CD4-positive, alpha-beta T cell treated with Interleukin-15 for 4 hours (primary cell): Measurements from ENCODE around the gene RCE1.

Experiments used
- DNase-seq: peaks from one replicate; pipeline ENCODE4 v3.0.0-alpha.2; 2020; ENCODE audit warnings: low spot score

Gene RCE1

DNA sequence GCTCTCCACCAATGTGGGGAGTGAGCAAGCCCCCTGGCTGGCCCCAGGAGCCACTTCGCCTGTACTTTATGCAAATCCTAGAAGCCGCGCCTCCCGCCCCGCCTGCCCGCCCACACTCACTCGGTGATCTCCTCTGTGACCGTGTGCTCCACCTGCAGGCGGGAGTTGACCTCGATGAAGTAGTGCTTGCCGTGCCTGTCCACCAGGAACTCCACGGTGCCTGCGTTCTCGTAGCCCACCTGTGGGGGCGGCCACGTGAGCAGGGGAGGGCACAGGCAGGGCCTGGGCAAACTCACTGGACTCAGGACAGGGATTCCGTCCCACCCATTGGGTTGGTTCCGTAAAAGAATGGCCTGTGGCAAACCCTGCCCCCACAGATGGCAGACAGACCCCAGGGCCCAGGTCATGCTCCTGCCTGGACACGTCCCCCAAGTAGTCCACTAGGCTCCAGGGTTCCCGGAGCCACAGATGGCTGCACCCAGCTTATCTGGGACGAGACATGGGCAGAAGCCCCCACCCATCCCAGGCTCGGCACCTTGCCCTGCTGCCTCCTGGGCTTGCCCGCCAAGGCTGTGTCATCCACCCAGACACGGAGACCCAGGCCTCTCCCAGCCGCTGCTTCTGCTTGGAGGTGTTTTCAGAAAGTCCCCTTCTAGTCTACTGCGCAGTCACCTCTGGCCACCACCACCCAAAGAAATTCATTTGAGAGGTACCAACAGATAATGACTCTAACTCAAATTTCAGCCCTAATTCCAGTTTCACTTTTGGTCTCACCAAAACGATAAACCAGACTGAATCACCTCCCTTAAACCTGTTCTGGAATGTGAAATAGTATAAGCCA is 25.7 kb downstream of the RCE1 start:
- DNase-seq = peak; percentile 69

DNA sequence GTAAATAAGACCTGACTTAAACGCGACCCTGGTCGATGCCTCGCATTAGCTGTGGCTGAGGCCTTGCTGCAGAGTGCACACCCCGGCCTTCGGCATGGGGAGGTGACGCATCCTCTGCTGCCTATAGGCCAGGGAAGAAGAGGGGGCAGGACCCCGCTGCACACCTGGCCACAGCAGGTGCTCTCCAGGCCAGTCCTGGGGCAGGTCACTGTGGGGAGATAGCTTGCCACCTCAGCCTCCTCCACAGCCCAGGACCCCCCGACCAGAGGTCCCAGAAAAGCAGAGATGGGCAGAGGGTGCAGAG is 26.3 kb downstream of the RCE1 start:
- DNase-seq = no peak

DNA sequence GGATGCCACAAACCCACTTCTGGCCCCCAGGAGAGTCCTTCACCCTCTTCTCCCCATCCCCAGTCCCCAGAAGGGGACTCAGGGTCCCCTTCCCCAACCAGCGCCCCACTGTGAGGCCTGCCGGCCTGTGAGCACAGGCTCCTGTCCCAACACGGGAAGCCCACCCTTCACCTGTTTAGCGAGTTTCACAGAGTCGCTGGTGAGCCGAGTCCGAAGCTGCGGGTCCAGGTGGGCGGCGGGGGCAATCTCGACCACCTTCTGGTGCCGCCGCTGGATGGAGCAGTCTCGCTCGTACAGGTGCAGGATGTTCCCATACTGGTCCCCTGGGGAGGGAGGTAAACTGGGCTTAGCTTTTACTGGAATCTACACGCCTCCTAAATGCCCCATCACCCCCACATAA is 26.9 kb downstream of the RCE1 start:
- DNase-seq = no peak

DNA sequence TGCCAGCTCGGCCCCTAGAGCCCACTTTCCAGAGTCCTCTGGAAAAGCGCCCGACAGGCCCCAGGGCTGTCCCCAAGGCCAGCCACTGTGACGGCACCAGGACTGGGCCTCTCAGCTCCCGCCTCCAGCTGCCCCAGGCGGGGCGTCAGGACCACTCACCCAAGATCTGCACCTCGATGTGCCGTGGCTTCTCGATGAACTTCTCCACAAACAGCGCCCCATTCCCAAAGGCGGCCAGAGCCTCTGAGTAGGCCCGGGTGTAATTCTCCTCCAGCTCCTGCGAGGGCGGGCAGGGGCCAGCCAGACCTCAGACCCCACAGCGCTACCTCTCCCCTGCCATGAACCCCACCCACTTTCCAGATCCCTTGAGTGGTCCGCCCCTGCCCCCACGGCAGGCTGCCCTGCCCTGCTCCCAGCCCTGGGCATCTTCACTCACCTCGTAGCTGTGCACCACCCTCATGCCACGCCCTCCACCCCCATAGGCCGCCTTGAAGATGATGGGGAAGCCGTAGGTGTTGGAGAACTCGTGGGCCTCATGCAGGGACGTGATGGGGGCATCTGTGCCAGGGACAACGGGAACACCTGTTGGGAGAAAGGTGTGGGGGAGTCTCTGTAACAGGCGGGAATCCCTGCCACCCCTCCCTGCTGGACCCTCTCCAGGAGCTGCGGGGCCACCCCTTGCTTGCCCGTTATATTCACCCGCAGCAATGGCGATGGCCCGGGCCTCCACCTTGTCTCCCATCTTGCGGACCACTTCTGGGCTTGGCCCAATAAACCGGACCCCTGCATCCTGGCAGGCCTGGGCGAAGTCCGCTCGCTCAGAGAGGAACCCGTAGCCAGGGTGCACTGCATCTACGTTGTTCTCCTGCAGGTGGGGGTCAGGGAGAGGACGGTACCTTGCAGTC is 27.6 kb downstream of the RCE1 start:
- DNase-seq = no peak

DNA sequence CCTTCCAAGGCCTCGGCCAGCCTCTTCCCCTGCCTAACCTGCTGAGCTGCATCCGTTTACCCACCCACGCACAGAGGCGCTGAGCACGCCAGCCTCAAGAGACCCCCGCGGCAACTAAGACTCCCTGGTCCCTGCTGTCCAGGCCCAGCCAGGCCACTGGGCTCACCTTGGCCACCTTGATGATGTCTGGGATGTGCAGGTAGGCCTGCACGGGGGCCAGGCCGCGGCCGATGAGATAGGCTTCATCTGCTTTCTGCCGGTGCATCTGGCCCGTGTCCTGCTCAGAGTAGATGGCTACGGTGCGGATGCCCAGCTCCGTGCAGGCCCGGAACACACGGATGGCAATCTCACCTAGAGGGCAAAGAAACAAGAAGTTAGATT is 28.3 kb downstream of the RCE1 start:
- DNase-seq = no peak

DNA sequence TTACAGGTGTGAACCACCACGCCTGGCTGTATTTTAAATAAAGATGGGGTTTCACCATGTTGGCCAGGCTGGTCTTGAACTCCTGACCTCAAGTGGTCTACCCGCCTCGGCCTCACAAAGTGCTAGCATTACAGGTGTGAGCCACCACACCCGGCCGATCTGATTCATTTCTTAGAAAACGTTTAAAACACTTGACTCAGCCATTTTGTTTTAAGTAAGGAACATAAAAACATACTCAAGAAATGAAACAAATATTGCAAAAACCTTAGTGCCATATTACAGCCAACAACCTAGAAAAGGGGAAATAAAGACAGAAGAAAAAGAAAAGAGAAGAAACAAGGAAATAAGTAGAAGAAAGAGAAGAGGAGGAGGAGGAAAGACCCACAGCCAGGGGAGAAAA is 31.0 kb downstream of the RCE1 start:
- DNase-seq = no peak

DNA sequence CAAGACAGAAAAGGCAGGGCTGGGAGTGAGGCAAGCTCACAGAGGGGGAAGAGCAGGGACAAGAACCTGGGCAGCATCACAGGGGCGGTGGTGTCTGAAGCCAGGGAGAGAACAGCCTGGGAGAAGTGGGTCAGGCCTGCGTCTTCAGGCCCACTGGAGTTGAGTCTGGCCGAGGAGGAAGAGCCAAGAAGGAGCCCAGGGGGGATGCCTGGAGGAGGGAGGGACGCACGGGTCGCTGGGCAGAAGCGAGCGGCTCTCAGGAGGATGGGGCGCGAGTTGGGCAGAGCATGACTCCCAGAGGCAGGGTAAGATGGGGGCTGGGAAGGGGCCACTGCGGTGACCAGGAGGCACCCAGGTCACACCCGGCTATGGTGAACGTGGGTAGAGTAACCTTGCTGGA is 32.1 kb downstream of the RCE1 start:
- DNase-seq = no peak

DNA sequence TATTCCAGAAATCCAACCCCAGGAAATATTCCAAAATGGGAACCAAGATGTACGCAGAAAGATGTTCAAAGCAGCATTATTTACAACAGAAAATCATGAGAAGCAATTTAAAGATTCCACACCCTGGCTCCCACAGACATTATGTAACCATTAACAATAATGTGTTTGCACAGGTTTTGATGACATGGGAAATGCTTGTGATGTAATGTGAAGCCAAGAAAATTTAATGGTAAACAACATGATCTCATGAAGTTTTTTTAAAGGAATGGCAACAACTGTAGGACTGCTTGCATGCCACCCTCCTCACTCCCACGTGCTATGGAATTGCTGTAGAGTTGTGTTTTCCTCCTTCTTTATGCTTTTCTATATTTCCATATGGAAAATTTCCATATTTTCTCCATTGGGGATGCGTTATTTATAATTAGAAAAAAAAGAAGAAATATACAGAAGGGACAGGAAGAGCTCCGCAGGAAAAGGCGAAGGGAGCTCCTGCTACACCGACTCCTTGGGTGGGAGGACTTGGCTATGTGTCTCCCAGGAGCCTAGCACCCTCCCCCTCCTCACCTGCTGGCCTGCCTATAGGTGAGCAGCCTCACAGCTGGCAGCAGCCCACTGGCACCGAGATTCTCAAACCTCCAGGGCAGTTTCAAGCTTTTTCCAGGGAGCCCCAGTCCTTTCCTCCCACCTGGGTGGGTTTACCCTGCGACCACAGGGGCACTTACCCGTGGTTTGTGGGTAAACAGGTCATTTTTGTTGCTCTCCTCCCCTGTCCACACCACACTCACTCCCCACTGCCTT is 34.5 kb downstream of the RCE1 start:
- DNase-seq = no peak

DNA sequence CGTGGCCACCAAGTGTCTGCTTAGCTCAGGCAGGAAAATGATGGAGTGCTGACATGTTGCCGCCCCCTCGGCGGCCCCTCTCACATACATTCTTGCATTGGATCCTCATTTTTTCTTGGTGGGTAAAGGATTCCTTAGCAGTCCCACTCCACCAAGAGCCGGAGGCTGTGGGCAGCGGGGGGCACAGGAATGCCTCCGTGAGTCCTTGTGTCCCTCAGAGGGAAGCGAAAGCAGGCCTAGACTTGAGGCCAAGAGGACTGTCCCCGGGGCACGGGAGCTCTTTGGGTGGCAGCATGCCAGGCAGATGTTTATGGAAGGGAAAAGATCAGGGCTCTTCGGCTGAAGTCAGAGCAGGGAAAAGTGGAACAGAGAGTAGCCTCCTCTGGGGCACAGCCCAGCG is 35.2 kb downstream of the RCE1 start:
- DNase-seq = no peak

DNA sequence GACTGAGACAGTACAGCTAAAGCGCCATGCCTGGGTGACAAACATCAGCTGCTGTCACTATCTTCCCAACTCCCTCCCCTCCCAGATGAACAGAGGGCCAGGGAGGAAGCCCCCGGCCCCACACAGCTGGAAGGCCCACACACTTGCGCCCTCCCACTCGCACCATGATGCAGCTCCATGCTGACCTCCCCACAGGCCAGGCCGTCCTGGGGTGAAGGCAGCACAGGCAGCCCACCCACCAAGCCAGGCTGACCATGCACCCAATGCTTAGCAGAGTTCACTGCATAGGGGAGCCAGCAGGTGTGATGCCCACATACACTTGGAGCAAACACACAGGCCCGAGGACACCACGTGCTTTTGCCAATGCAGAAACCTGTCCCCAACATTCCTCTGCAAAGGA is 35.8 kb downstream of the RCE1 start:
- DNase-seq = no peak

DNA sequence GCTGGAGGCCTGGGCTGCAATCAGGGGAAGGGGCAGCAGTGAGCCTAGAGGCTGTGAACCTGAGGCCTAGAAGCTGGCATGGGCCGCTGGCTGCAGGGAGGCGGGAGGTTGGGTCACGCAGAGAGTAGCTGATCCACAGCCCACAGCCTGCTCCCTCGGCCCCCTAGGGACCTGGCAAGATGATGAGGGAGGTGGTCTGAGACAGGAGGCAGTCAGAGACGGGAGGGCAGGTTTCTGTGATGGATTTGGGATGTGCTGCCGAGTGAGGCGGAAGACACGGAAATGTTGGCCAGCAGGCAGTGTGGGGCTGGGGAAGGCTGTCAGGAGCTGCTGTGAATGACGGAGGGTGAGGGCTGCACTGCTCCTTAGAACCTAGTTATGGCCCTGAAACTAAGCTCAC is 36.3 kb downstream of the RCE1 start:
- DNase-seq = no peak

DNA sequence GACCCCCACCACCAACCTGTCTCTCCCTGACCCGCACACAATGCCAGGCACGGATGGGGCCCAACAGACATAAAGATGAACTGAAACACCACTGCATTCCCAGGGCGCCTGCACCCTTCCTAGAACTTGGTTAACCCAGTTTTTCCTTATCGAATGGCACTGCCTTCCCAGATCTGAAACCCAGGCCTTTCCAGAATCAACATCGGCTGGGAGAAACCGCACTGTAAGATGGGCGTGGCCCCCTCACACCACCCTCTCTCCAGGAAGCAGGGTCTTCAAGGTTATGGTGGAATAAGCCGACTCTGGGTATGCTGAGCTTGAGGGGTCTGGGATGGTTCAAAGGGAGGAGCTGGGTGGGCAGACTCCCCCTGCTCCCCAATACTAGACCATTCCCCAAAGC is 36.8 kb downstream of the RCE1 start:
- no peak for DNase-seq

DNA sequence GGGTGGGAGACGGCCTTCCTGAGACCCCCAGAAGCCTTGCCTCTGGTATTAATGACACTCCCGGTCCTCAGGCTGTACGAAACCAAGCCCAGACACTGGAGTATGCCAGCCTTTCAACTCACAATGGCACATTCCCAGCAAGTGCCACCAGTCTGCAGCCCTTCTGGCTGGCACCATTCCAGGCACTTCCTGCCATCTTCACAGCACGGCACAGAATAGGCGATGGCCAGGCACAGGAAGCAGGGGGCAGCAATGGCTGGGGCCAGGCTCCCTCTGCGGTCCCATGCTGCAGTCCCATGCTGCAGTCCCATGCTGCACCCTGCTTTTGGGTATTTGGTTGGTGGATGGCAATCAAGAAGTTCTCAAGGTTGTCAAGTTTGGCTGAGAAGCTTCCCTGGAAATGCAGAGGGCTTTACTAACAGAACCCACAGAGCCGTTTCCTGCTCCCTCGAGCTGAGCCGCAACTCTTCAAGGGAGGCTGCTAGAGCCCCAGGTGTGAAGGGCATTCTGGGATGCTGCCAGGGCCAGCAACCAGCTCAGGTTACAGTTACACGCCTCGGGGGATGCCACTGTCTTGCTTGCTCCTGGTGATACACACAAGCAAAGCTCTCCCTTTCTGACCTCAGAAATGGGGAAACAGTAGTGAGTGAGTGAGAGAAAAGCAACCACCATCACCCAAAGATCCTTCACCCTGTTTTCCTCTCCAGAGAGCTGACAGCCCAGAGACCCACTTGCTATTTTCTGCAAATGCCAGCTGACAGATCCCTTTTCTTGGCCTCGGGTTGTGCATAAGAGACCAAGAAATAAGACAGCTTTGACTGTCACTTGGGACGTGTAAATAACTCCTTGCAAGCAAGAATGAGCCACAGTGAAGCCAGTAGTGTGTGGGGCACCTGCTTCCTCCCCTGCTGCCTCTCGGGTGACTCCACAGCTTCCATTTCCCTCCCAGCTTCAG is 37.5 kb downstream of the RCE1 start:
- DNase-seq = no peak

DNA sequence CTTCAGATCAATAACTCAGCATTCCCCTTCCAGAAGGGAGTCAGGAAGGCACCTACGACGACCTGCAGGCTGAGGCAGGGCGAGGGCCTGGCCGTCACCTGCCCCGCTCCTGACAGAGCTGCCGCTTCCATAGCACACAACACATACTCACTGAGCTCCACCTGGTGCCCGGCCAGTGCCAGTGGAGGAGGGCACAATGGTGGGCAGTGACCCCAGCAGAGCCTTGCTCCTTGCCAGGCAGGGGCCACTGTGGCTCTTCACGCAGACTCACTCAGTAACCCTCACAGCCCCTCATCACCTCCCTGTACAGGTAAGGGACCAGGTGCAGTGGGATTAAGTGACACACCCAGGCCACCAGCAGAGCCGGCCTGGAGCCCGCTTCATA is 38.2 kb downstream of the RCE1 start:
- DNase-seq = no peak

DNA sequence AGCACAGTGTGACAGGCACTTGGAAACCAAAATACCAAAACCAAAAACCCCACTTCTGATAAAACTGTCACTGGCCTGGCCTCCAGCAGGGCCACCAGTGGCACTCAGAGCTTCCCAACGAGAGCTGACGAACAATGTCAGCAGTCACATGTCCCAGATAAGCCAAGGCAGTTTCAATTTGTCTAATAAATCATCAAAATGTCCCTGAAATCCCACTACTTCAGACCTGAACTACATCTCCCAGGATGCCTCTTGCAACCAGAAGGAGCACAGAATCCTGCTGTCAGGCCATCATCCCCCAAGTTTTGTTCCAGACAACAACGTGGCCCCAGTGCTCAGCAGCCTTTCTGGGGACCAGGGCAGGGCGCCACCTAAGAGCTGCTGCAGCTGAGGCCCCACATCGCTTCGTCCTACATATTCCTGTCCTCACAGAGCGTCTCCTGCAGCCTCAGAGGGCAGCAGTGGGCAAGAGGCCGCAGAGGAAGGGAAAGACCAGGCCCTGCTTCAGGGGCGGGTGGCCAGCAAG is 38.7 kb downstream of the RCE1 start:
- DNase-seq = no peak

DNA sequence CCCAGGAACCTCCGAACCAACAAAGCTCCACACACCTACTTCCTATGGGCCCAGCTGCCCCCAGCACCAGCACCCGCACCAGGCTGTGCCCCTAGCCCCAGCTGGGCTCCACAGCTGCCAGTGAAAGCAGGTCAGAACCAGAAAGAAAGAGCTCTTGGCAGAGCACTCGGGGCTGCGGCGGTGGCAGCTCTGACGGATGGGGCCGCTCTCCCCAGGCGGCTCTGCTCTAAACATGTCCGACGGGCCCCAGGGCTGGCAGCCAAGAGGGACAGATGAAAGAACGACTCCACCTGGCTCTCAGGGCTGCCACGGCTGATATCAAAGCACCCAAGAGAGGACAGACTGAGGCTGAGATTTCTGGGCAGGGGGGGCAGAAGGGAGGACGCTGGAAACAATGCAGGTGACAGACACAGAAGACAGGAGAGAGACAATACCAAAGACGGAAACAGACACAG is 39.3 kb downstream of the RCE1 start:
- DNase-seq = no peak

DNA sequence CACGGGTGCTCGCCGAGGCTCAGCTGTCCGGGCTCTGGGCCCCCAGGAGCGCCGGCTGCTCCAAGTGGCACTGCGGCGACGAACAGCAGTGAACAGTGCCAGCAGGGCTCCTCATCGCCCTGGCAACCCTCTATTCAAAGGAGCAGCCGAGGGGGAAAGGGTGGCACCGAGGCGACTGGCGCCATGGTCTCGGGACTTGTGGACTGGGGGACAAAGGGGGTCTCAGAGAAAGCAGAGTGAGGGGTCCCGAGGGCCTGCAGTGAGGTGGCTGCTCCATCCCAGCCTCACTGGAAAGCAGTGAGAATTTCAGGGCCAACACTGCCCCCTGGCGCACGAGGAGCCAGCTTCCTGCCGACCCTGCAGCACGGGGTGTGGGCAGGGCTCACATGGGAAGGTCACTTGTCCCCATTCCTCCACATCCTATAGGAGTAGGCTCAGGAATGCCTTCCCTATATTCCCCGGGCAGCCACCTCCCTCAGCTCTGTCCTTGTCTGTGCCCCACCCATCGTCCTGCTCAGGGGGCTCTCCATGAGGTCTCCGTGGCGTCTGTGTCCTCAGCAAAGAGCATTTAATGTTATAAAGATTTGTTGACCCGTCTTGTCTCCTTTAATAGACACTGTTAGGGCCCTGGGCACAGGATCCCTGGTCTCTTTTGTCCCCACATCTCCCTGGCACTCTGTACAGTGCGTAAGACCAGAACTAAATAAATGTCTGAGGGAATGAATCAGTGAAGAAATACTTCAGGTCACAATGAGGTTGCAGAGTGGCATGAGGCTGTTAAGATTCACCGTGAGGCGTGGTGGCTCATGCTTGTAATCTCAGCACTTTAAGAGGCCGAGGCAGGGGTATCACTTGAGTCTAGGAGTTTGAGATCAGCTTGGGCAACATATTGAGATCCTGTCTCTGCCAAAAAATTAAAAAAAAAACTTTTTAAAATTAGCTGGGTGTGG is 40.0 kb downstream of the RCE1 start:
- DNase-seq = peak; percentile 44

DNA sequence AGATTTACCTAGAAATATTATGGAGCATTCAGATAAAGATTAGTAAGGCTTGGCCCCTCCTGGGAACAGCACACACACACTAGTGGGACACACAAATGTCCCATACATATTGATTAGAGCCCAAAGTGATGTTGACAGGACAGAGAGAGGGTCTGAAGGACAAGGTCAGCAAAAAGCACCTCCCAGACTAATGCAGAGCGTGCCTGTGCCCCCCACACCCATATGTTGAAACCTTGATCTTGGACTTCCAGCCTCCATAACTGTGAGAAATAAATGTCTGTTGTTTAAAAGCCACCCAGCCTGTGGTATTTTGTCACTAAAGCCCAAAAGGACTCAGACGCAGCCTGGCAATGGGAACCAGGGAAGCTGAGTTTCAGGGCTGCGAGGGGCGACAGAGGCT is 41.2 kb downstream of the RCE1 start:
- DNase-seq = no peak

DNA sequence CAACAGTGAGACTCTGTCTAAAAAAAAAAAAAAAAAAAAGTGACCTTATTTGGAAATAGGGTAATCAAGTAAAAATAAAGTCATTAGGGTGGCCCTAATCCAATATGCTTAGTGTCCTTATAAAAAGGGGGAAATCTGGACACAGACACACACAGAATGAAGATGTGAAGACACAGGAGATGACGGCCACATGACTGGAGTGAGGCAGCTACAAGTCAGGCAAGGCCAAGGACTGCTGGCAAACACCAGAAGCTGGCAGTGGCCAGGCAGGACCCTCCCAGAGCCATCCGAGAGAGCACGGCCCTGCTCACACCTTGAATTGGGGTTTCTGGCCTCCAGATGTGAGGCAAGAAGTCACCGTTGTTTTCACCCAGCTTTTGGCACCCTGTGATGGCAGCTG is 42.2 kb downstream of the RCE1 start:
- DNase-seq = no peak

DNA sequence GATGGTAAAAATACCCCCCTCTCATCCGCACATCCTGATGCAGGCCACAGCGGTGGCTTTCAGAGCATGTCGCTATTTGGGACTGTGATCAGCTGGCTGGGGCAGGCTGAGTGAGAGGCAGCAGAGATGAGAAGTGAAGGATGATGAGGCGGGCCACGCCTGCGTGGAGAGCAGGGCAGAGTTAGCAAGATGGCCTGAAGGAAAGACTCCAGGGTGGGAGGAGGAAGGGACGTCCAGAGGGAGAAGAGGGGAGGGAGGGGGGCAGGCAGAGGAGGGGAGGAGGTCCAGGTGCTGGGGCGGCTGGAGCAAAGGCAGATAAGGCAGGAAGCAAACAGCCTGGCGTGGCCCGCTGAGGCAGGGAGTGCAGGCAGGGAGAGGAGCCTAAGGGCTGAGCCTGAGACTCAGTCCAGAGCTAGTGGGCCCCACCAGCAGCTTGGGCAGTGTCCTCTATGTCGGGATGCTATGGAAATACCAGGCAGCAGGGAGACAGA is 42.8 kb downstream of the RCE1 start:
- DNase-seq = no peak
